GM19372 (cell line): Measurements from ENCODE around the gene CEP85.
A peak's percentile ranks its signal among the peaks of the same experiment; 100 is the strongest.

Experiments used
- ATAC-seq: cut with Tn5 transposase; IDR thresholded peaks from one replicate; pipeline ENCODE4 v1.9.1; 2021; ENCODE audit warnings: mild to moderate bottlenecking, low read depth, moderate library complexity; ENCODE audit not compliant: unreplicated experiment

The CEP85 gene, protein sequence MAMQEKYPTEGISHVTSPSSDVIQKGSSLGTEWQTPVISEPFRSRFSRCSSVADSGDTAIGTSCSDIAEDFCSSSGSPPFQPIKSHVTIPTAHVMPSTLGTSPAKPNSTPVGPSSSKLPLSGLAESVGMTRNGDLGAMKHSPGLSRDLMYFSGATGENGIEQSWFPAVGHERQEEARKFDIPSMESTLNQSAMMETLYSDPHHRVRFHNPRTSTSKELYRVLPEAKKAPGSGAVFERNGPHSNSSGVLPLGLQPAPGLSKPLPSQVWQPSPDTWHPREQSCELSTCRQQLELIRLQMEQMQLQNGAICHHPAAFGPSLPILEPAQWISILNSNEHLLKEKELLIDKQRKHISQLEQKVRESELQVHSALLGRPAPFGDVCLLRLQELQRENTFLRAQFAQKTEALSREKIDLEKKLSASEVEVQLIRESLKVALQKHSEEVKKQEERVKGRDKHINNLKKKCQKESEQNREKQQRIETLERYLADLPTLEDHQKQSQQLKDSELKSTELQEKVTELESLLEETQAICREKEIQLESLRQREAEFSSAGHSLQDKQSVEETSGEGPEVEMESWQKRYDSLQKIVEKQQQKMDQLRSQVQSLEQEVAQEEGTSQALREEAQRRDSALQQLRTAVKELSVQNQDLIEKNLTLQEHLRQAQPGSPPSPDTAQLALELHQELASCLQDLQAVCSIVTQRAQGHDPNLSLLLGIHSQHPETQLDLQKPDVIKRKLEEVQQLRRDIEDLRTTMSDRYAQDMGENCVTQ

DNA sequence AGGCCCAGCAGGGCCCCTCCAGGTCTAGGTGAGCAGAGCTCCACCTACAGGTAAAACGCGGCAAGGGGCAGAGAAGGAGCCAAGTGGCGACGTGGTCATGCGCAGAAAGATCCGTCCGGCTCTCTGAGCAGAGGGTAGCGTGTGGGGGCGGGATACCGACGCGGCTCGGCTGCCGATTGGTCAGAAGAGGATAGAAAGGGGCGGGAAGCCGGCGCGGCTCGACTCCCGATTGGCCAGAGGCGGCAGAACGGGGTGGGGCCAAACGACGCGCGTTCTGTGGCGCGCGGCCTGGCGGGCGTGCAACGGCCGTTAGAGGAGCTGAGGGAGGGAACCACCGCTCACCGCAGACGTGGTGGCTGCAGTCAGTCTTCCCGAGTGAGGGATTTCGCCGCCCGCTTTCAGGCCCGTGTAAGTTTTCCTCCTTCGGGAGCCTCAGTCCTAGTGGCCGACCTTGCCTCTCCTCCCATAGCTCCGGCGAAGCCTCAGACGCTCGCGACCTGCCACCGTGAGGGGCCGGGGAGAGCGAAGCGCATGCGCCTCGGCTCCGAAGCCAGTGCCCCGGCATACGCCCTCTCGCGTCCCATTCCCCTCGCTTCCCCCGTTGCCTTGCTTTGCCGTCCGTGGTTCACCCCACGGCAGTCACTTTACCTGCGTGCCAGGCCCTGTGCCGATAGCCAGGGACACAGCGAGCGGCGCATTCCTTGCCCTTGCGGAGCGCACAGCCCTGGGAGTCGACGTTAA is at the start of gene CEP85:
Gene CEP85 (plus strand): TSS at position 298 of the 741 bp plus-strand sequence. CDS start 5,584 bp downstream, outside the sequence.
- peak; percentile 91 for ATAC-seq

DNA sequence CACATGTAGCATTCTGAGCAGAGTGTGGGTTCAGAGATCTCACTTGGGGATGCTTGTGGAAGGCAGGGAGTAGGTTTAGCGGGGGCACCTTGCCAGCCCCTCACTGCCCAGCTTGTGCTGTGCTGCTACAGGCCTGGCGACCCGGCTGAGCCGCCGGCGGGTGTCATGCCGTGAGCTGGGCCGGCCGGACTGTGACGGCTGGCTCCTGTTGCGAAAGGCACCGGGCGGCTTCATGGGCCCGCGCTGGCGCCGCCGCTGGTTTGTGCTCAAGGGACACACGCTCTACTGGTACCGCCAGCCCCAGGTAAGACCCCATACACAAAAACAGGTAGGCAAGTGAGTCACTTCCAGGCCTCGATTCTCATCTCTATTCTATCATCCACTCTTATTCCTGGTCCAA is 49.1 kb upstream of the CEP85 start:
- no peak for ATAC-seq

DNA sequence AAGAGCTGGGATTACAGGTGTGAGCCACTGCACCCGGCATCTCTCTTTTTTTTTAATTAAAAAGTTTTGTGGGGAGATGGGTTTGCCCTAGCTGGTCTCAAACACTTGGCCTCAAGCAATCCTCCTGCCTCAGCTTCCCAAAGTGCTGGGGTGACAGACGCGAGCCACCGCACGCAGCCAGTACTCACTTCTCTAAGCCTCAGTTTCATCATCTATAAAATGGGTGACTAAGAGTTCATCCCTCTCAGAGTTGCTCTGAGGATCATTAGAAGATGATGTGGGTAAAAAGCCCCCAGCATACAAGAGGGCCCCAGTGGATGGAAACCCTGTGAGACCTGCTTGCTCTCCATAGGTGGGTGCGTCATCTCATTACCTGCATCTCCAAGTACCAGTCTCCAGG is 46.1 kb upstream of the CEP85 start:
- no peak for ATAC-seq

DNA sequence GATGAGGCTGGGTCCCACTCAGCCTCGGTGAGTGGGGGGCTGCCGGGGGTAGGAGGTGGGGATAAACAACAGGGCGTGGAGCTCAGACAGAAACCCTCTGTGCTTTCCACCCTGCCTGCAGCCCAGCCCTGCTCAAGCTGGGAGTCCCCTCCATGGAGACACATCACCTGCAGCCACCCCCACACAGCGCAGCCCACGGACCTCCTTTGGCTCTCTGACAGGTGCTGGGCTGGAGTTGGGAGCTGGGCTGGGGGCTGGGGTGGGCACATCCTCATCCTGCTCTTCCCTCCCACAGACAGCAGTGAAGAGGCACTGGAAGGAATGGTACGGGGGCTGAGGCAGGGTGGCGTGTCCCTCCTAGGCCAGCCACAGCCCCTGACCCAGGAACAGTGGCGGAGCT is 45.5 kb upstream of the CEP85 start:
- ATAC-seq = no peak

DNA sequence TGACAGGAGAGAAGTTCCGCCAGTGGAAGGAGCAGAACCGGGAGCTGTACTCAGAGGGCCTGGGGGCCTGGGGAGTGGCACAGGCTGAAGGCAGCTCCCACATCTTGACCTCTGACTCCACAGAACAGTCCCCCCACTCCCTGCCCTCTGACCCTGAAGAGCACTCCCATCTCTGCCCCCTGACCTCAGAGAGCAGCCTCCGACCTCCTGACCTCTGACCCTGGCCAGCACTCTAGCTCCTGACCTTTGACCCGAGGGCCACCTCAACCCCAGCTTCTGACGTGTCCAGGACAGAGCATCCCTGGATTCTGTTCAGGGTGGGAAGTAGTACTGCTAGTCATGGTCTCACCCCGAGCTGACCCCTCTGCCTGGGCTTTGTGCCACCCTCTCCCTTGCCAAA is 44.7 kb upstream of the CEP85 start:
- no peak for ATAC-seq

DNA sequence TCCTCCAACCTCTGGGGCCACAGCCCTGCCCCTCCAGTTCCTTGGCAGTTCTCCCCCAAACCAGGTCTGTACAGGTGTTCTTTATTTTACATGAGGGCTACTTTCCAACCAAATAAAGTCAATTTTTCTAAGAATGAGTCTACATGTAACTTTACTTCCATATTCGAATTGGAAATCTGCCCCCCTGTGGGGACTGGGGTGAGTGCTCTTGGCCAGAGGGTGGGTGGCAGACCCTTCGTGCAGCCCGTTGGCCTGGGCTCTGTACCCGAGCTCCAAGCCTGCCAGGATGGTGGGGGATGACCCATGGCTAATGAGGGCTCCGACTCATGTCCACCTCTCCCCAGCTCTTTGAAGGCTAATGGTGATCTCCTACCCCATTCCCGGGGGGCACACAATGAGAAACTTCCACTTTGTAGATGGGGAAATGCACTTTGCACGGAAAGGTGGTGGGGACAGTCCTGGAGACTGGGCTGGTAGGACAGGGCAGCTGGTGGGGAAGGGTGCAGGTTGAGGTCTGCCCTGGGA is 44.2 kb upstream of the CEP85 start:
- ATAC-seq = no peak

DNA sequence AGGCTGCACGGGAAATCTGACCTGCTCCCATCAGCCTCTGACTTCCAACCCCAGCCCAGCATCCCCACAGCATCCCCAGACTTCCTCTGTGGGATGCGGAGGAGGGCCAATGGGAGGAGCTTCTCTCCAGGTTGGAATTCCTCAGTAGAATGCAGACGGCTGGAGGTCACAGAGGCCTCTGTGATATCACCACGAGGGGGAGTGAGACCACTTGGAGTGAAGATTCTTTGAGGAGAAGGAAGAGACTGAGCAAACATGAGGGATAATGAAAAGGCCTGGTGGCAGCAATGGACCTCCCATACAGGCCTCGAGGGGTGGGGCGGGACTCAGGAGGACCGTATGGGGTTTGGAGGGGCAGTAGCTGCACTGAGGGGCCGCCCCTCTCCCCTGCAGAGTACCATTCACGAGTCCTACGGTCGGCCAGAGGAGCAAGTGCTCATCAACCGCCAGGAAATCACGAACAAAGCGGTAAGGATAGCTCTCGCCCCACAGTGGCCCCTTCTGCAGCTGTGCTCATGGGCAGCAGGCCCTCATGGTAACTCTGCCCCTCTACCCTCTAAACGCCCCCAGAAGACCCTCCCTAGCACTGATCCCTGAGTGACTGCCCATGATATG is 43.5 kb upstream of the CEP85 start, which contains the start of gene CATSPER4:
Gene CATSPER4 (plus strand): TSS at position 230 of the 615 bp plus-strand sequence. CDS start 26 bp downstream, at position 256.
- ATAC-seq = no peak

DNA sequence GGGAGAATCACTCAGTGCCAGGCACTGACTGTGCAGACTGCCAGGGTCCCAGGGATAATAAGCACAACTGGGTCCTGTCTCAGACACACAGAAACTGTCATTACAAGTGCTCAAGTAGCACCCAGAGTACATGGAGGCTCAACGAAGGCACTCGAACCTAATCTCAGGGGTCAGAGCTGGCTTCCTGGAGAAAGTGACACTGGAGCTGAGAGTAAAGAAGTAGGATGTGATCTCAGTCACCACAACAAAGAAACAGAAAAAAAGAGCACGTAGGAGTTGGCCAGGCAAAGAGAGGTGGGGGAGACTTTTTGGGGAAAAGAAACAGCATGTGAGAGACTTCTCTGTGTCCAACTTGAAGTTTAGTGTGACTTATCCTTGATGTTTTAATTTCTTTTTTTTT is 42.3 kb upstream of the CEP85 start:
- no peak for ATAC-seq

DNA sequence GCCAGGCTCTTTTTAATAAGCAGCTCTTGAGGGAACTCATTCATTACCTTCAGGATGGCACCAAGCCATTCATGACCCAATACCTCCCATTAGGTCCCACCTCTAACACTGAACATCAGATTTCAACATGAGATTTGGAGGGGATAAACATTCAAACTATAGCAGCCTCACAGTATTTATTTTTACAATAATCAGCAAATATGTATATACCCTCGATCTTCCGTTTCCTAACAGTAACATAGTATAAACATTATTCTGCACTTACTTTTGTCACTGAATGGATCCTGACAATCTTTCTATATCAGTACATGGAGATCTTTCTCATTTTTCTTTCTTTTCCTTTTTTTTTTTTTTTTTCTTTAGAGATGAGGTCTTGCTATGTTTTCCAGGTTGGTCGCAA is 38.2 kb upstream of the CEP85 start:
- ATAC-seq = no peak

DNA sequence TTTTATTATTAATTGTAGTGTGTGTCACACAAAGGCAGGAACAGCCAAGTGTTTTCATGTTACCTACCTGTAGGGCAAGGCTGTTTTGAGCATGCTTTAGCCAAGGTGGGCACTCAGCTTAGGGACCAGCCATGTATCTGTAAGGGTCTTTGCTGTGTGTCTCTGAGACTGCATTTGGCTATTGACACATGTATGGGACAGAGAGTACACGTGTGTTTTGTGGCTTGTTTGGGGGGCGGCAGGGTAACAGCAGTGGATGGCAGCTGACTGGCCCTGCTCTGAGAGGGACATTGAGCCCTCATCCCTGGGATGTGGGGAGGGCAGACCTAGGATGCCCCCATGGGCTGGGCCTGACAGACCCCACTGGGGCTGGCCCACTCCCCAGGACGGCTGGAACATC is 36.7 kb upstream of the CEP85 start:
- ATAC-seq = no peak

DNA sequence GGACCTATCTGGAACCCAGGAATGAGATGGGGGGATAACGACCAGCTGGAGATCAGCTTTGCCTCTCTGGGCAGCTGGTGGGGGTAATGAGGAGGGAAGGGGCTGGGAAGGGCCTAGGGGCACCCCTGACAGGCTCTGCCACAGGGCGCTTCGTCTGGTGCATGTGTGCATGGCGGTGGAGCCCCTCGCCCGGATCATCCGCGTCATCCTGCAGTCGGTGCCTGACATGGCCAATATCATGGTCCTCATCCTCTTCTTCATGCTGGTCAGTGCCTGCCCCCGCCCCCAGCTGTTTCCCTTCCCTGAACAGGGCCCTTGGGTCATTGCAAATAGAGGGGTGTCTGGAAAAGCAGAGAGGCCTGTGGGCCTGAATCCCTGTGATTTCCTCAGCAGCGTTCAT is 36.2 kb upstream of the CEP85 start:
- no peak for ATAC-seq

DNA sequence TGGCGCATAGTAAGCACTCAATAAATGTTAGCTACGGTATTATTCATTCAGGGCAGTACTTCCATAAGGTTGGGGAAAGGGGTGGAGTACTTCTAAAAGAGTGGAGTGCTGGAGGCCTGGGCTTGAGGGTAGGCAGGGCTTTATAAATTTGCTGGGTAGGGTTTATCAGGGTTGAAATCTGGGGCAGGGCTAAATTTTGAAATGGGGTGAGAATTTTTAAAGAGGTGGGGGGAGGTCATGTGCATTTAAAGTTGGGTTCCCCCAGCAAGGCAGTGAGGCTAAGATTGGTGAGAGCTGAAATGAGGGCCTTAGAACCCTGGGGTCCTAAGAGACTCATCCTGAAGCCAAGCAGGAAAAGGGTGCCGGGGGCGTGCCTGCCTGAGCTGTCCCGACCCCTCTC is 33.6 kb upstream of the CEP85 start:
- ATAC-seq = no peak

DNA sequence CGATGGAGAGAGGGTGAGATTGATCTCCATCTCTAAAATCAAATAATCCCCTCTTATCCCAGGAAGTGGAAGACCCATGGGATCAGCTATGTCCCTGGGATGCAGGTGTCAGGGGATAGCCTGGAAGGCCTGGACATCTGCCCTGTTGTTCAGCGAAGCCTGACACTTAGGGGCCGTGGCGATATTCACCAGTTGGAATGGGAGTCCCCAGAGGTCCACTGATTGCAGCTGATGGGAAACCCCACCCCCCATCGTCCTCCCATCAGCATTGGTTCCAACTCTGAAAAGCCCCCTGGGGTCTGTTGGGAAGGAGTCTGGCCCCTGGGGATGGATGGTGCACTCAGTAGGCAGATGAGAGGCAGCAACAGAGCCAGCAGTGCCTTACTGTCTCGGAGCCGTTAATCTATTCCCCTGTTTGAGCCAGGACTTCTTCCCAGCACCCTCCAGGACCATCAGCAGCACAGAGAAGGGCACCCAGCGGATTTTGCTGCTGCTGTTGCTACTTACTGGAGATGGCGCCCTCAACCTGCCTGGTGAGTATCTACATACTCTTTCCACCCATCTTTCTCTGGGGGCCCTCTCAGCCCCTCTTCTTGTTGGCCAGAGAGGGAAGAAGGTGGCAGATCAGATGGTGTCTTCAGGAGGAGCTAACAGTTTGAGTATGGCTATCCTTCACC is 30.2 kb upstream of the CEP85 start:
- ATAC-seq = no peak

DNA sequence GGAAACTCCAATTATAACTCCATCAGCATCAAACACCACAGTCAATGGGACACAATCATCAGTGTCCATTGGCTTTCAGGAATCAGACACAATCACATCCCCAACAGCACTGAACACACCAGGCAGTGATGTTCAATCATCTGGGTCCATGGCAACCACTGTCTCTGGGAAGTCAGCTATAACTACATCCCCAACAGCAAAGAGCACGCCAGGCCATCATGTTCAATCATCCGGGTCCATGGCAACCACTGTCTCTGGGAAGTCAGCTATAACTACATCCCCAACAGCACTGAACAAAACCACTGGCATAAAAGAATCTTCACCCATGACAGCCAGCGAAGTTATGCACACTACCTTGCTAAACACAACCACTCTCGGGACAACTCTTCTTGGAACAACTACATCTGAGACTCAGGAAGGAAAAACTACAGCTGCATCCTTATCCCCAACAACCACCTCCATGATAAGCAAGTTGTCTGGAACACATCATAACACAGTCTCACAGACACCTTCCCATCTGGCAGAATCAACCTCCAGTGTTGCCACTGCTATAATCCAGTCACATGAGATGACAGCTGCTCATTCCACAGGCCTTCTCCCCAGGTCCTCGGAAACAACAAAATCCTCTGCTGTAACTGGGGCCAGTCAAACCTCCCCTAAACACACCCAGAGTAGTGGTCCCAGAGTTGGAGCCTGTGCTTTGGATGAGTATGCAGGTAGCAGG is 23.7 kb upstream of the CEP85 start:
- ATAC-seq = no peak

DNA sequence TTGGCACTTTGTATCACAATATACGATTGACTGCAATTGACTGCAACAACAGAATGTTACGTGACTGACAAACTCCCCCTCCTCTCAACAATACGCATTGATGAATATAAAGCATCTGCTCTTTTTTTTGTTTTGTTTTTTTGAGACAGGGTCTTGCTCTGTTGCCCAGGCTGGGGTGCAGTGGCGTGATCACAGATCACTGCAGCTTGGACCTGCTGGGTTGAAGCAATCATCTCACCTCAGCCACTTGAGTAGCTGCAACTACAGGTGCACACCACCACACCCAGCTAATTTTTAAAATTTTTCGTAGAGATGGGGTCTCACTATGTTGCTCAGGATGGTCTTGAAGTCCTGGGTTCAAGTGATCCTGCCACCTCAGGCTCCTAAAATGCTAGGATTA is 21.3 kb upstream of the CEP85 start:
- ATAC-seq = no peak

DNA sequence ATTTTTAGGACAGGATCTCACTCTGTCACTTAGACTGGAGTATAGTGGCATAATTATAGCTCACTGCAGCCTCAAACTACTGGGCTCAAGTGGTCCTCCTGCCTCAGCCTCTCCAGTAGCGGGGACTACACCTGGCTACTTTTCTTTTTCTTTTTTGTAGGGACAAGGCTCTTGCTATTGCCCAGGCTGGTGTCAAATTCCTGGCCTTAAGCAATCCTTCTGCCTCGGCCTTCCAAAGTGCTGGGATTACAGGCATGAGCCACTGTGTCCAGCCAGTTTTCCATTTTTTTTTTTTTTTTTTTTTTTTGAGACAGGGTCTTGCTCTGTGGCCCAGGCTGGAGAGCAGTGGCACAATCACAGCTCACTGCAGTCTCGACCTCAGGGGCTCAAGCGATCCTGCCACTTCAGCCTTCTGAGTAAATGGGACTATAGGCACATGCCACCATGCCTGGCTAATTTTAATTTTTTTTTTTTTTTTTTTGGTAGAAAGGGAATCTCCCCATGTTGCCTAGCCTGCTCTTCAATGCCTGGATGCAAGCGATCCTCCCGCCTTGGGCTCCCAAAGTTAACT is 20.6 kb upstream of the CEP85 start:
- no peak for ATAC-seq

DNA sequence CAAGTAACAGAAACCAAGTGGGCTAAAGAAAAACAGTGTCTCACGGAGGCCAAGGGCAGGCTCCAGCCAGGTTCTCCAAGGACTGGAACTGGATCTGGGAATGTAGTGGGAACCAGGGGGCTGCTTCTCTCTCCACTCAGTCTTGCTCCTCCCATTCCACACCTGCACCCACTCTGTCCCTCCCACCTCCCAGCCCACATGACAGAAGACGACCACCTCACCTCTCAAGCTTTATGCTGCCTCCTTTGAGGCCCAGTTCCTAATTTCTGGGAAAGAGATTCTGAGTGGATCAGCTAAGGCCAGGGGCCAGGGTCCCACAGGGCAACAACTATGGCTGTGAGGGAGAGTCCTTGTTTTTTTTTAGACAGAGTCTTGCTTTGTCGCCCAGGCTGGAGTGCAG is 18.8 kb upstream of the CEP85 start:
- ATAC-seq = no peak

DNA sequence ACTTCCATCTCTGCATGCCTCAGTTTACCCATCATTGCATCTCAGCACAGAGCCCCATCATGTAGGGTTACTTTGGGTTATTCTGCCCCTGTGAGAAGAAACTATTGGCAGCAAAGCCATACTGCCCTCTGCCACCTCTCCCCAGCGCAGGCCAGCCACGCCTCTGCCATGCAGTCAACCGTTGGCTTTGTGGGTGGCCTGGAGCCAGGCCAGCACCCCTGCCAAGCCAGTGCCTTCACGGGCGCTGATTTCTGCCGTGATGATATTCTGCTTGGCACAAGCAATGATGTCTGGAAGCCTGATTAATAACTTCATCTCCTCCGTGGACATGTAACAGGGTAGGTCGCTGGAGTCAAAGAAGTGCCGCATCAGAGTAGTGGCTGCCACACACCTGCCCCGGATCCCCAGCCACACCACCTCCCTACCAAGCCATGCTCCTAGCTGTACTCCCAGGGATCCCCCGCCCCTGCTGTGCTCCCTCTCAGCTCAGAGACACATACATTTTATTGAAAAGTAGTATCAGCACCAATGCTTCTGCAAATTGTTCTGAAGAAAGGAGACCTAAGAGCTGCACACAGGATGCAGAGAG is 15.0 kb upstream of the CEP85 start:
- ATAC-seq = no peak
